Lower lobe of right lung (tissue), 2 donors: Measurements from ENCODE around the gene TSPAN5. TPM values are rescaled to one million over a fixed set of nuclear protein-coding genes. Genes with fewer than 3 reads are reported as not detected.

Experiments used
- ATAC-seq, 2 donors: fragments of 200-7000 bp; cut with Tn5 transposase; one replicate each; pipeline ENCODE4 v1.9.1; 2020 to 2022; ENCODE audit warnings: mild to moderate bottlenecking in 2 of 2, moderate library complexity in 2 of 2
- DNase-seq: peaks from one replicate; pipeline ENCODE4 v3.0.0-alpha.2; 2020
- H3K27ac ChIP-seq: fragments of 200-600 bp; one replicate; pipeline ENCODE4 v1.8.0; 2022
- H3K27me3 ChIP-seq: fragments of 200-600 bp; one replicate; pipeline ENCODE4 v1.8.0; 2022; ENCODE audit warnings: low read depth
- H3K36me3 ChIP-seq: fragments of 200-600 bp; one replicate; pipeline ENCODE4 v1.8.0; 2022; ENCODE audit warnings: mild to moderate bottlenecking
- H3K4me1 ChIP-seq: fragments of 200-600 bp; one replicate; pipeline ENCODE4 v1.8.0; 2022
- H3K4me3 ChIP-seq: fragments of 200-600 bp; one replicate; pipeline ENCODE4 v1.8.0; 2022; ENCODE audit warnings: mild to moderate bottlenecking
- H3K9me3 ChIP-seq: fragments of 200-600 bp; one replicate; pipeline ENCODE4 v1.8.0; 2022
- intact Hi-C: fragments of 100-400 bp; cut with DNase I; formaldehyde crosslinking; loops from one replicate; pipeline ENCODE4 v1.11.0; 2022
- total RNA-seq: library from RNA; stranded (reverse); fragmentation: NEBNext Ultra II Directional; extraction: Animal tissue kit (Norgen Biotek cat#: 25700); gene quantifications from one replicate; pipeline ENCODE4 v1.2.1, GENCODE V29; 2021
- TF ChIP-seq, protein P1 (sequence below): fragments of 200-600 bp; IDR thresholded peaks from one replicate; pipeline ENCODE4 v1.8.0; 2022; ENCODE audit warnings: antibody characterized with exemption, mild to moderate bottlenecking
- donor health status: DM: no; HTN: yes; CAD: no; lungs with severe emphysema.

The TSPAN5 gene
- total RNA-seq, 1 donor from 2014 or later: 5.7 TPM

DNA sequence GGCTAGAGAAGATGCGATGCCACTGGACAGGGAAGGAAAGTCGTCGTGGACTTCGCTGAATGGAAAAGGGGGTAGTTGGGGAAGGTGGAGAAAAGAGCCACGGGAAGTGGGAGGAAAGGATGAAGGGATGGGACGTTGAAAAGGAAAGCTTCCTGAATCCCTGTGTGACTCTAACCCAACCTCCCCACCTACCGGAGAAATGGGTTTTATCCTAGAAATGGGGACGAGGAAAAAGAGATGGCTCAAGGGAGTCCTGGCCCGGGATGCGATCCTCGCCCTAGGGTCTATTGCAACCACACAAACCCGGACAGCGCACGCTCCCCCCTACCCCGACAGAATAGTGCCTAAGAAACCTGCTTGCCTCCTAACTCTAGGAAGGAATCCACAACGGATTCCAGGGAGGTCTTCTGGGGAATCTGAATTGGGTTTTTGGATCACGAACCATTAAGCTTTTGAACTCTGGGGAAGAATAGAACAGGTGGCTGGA is 738 bp upstream of the TSPAN5 start:
- DNase-seq (no peak), ATAC-seq (peak in 1 of 2 donors; percentile 0)
- Histone ChIP-seq H3K27ac (peak overlapping the region; percentile 53), H3K27me3 (no peaks in the 10 kb centered on the region), H3K9me3 (no peaks in the 10 kb centered on the region), H3K4me3 (peak overlapping the region; percentile 61), H3K36me3 (no peaks in the 10 kb centered on the region), H3K4me1 (peaks cover 24% of the 10 kb centered on the region)
- intact Hi-C loops: no loop called here
- TF ChIP-seq, protein P1, sequence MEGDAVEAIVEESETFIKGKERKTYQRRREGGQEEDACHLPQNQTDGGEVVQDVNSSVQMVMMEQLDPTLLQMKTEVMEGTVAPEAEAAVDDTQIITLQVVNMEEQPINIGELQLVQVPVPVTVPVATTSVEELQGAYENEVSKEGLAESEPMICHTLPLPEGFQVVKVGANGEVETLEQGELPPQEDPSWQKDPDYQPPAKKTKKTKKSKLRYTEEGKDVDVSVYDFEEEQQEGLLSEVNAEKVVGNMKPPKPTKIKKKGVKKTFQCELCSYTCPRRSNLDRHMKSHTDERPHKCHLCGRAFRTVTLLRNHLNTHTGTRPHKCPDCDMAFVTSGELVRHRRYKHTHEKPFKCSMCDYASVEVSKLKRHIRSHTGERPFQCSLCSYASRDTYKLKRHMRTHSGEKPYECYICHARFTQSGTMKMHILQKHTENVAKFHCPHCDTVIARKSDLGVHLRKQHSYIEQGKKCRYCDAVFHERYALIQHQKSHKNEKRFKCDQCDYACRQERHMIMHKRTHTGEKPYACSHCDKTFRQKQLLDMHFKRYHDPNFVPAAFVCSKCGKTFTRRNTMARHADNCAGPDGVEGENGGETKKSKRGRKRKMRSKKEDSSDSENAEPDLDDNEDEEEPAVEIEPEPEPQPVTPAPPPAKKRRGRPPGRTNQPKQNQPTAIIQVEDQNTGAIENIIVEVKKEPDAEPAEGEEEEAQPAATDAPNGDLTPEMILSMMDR: no peak

DNA sequence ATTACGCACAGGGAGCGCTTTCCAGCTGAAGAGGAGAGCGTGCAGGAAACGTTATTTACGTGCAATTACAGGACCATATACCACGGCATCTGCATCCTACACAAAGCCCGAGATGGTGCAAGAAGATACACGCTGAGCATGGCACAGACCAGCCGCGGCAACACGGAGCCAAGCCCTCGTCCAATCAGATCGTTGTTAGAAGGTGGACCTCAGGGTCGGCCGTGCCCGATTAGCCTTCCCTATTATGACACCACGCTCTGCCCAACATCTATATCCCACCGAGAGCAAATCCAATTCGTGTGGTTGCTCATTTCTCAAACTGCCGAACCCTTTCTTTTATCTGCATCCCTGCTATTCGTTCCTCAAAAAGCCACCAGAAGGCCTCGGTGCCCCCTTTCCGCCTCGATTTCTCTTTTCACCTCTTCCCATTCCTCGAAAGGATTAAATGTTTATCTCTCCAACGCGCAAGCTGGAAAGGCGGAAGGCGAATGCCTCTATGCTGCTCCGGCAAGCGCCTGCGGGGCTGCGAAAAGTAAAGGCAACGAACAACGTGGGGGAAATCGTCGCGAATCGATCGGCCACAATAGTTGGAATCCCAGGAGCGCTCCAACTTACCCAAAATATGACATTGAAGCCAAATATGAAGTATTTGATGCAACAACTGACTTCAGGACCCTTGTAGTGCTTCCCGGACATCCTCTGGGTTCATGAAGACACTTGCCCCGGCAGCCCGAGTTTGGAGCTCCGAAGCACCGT is 702 bp downstream of the TSPAN5 start:
- peaks cover 24% of the 10 kb centered on the region for H3K4me1 ChIP-seq
- intact Hi-C loops: no loop called here
- H3K27ac ChIP-seq: peak overlapping the region; percentile 58
- no peaks in the 10 kb centered on the region for H3K9me3 ChIP-seq
- no peaks in the 10 kb centered on the region for H3K36me3 ChIP-seq
- TF ChIP-seq, protein P1: no peak
- peak overlapping the region; percentile 61 for H3K4me3 ChIP-seq
- no peaks in the 10 kb centered on the region for H3K27me3 ChIP-seq
- ATAC-seq: peak; percentile 11 to 21
- no peak for DNase-seq

DNA sequence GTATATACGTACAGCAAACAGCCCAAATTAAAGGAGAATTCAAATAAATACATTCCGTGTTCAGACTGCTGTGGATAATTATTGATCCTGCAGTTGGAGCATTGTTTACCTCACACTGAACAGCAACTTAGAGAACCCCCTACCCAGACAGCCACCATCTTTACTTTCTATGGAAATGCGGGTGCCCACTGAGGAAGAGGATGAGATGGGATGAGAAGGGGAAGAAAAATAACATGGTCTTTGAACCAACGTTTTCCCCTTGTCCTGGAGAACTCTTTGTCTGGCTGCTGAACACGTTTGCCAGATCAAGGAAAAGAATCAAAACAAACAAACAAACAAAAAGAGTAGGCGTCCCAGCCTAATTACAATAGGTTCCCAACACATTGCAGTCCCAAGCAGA is 1.5 kb downstream of the TSPAN5 start:
- TF ChIP-seq, protein P1: no peak
- Histone ChIP-seq H3K4me3 (peak overlapping the region; percentile 61), H3K27me3 (no peaks in the 10 kb centered on the region), H3K9me3 (no peaks in the 10 kb centered on the region), H3K36me3 (no peaks in the 10 kb centered on the region), H3K27ac (no peak overlapping the region), H3K4me1 (peaks cover 24% of the 10 kb centered on the region)
- intact Hi-C loops: no loop called here
- no peak for DNase-seq
- no peak for ATAC-seq

DNA sequence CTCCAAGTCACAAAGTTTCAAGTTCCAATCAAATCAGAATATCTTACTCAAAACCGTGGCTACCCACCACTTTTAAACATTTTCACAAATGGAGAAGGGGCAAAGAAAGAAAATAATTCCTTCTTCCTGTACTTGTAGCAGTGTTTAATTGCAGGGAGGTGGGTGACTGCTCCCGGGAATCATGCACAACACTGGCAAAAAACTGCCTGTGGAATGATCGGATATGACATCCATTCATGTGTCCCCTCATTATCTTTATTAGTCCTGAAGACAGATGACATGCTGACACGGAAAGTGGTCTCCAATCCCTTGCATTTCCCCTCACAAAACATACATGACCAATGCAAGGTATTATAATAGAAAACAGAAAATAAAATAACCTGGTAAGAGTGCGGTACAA is 2.0 kb downstream of the TSPAN5 start:
- H3K27me3 ChIP-seq: no peaks in the 10 kb centered on the region
- DNase-seq (no peak), ATAC-seq (no peak)
- H3K27ac ChIP-seq: no peak overlapping the region
- H3K36me3 ChIP-seq: no peaks in the 10 kb centered on the region
- no peak overlapping the region for H3K4me3 ChIP-seq
- H3K4me1 ChIP-seq: peaks cover 24% of the 10 kb centered on the region
- TF ChIP-seq, protein P1: no peak
- no peaks in the 10 kb centered on the region for H3K9me3 ChIP-seq
- intact Hi-C loops: no loop called here

DNA sequence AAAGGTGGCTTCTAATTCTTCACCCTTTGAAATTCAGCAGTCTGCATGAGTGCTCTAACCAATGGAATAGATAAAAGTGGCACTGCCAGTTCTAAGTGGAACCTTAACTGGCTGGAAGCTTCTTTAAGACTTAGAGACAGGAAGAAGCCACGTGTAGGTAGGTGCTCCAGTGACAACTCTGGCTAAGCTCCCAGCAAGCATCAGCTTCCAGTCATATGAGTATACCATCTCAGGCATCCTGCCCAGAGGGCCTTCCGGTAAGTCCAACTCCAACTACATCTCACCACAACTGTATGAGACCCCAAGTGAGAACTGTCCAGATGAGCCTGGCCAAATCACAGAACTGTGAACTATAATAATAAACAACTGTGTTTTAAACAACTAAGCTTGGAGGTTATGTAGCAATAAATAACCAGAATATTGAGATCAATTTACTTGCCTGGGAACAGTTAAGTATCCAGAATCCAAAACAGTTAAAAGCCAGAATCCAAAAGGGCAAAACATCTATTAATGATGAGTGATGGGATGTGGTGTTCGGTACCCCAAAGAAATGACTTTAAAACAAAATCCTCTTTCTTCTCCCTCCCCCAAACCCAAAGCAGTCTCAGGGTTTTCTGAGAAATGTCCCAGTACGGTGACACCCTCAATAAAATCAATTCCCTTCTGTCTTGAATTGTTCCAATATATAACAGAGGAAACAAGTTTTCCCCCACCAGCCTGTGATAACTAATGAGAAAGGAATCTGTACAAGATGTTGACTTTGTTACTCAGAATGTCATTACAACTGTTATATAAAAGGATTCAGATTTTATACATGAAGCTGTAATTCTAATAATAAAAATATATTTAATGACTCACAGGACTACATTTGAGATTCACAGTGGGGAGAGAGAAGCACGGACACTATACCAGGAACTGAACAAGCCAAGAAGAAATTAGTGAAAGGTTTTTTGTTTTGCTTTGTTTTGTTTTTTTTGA is 4.2 kb downstream of the TSPAN5 start:
- Histone ChIP-seq H3K27me3 (no peaks in the 10 kb centered on the region), H3K9me3 (no peaks in the 10 kb centered on the region), H3K4me1 (peaks cover 15% of the 10 kb centered on the region), H3K27ac (no peak overlapping the region), H3K36me3 (no peaks in the 10 kb centered on the region), H3K4me3 (no peak overlapping the region)
- TF ChIP-seq, protein P1: no peak
- no peak for ATAC-seq
- no peak for DNase-seq
- intact Hi-C loops: no loop called here
